GM08714 (cell line): ENCODE measurements around the gene PYCR2.
A peak's percentile ranks its signal among the peaks of the same experiment; 100 is the strongest.
"Not testable (repeated sequence)": the region's sequence is repeated elsewhere in the genome, so short reads cannot be mapped to it uniquely, and the experiment has no call there.

Source experiments
- H3K4me3 ChIP-seq: fragments of 200-500 bp; sonication (Bioruptor generic); 2 replicates; pipeline ENCODE4 v1.5.1; 2014; ENCODE audit warnings: mild to moderate bottlenecking, low read length, inconsistent platforms
- ZNF274 ChIP-seq: IDR thresholded peaks from 2 replicates; pipeline ENCODE4 v1.6.1; 2012; ENCODE audit warnings: mild to moderate bottlenecking, low read depth, low read length

The PYCR2 gene

DNA sequence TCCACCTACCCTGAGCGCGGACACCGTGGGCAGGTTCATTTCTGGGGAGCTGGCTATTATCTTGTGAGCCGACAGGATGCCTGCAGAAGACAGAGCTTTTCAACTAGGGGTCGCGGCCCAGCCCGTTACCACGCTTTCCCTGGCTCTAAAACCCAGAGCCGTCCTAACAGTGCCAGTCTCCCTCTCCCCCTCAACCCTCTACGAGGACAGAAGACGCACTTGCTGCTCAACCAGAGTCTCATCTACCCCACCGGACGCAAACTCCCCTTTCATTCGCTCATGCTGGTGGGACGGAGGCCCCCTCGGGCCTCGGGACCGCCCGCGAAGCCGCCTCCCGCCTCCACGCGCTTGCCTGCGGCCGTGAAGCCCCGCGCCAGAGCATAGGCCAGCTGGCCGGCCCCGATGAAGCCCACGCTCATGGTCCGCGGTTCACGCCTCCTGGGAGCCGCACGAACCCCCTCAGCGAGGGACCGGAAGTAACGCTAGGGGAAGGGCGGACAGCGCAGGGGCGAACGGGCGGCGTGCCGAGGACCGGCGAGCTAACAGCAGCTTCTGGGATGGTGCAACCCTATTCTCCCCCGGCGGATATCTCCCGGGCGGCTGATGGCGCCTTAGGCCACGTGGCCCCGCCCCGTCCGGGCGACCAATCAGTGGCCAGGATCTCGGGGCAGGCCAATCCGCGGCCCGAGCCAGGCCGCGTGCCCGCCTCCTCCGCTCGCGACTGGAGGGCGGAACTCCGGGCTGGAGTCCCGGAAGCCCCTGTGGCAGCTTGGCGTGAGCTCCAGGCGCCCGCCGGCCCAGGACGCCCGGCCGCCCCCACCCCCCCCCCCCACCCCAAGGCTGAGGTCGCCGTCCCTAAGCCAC lies at the start of gene PYCR2:
PYCR2 (minus strand) TSS at position 559 of the 864 bp plus-strand sequence; CDS start at position 419, 140 bp downstream.
- H3K4me3 ChIP-seq, result peak within 1 kb of the TSS; percentile 82
- no peak for TF ChIP-seq ZNF274

DNA sequence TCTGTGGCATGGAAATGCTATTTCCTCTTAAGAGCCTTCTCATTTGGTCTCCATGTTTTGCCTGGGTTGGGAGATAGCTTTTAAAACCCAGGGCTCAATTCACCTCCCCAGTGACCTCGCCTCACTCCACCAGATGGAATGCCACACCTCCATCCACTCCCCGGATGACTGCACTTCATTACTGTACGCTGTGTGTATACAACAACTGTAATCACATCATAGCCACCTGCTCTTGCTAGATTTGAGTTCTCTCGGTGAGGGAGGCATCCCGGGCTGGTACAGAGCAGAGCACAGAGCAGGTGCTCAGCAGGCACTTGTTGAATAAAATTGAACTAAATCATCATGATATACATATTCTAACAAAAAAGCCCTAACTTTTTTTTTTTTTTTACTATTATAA lies 49.1 kb upstream of the PYCR2 start:
- no peak for TF ChIP-seq ZNF274
- no peak overlapping the region for H3K4me3 ChIP-seq

DNA sequence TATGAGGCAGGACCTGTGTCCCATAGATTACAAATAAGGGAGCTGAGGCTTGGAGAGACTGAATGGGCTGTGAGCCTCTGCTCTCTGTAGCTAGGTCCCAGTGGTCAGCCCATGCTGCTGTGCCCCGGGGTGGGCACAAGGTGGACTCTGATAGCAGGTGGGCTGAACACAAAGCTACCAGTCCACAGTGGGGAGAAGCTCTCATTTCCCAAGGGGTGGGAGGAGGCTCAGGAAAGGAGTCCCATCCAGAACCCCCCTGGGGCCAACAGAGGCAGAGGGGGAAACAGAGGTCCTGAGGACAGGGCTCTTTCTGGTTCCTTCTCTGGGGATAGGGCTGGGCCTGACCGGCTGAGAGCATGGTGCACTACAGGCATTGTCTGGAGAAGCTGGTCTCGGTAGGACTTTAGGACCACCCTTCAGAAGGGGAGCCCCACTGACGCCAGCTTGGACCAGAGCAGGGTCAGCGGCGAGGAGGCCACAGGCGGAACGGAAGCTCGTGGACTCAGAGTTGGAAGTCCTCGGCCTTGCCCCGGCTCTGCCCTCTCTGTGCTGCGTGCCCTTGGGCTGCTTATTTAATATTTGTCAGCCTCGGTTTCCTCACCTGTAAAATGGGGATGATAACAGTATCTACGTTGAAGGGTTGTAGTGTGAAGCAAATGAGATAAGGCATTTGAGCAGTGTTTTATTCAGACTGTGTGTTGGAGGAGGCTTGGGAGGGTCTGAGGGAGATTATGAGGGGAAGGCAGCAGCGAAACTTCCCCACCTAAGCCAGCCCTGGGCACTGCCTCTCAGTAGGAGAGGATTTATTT lies 48.5 kb upstream of the PYCR2 start:
- no peak for TF ChIP-seq ZNF274
- H3K4me3 ChIP-seq, result no peak overlapping the region

DNA sequence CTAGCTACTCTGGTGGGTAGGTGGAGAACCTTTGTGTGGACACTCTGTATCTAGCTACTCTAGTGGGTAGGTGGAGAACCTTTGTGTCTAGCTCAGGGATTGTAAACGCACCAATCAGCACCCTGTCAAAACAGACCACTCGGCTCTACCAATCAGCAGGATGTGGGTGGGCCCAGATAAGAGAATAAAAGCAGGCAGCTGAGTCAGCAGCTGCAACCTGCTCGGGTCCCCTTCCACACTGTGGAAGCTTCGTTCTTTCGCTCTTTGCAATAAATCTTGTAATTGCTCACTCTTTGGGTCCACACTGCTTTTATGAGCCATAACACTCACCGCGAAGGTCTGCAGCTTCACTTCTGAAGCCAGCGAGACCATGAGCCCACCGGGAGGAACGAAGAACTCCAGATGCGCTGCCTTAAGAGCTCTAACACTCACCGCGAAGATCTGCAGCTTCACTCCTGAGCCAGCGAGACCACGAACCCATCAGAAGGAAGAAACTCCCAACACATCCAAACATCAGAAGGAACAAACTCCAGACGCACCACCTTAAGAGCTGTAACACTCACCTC lies 46.6 kb upstream of the PYCR2 start:
- H3K4me3 ChIP-seq, result not testable (repeated sequence)

DNA sequence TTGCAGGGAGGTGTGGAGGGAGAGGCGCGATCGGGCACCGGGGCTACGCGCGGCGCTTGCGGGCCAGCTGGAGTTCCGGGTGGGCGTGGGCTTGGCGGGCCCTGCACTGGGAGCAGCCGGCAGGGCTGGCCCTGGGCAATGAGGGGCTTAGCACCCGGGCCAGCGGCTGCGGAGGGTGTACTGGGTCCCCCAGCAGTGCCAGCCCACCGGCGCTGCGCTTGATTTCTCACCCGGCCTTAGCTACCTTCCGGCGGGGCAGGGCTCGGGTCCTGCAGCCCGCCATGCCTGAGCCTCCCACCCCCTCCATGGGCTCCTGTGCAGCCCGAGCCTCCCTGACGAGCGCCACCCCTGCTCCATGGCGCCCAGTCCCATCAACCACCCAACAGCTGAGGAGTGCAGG lies 45.7 kb upstream of the PYCR2 start:
- not testable (repeated sequence) for H3K4me3 ChIP-seq

DNA sequence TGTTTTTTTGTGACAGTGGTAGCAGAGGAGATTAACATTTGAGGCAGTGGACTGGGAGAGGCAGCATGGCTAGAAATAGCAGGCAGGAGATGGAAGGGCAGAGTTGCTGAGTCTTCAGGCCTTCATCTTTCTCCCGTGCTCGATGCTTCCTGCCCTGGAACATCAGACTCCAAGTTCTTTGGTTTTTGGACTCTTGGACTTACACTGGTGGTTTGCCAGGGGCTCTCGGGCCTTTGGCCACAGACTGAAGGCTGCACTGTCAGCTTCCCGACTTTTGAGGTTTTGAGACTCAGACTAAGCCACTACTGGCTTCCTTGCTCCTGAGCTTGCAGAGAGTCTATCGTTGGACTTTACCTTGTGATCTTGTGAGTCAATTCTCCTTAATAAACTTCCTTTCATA lies 41.2 kb upstream of the PYCR2 start:
- no peak for TF ChIP-seq ZNF274

DNA sequence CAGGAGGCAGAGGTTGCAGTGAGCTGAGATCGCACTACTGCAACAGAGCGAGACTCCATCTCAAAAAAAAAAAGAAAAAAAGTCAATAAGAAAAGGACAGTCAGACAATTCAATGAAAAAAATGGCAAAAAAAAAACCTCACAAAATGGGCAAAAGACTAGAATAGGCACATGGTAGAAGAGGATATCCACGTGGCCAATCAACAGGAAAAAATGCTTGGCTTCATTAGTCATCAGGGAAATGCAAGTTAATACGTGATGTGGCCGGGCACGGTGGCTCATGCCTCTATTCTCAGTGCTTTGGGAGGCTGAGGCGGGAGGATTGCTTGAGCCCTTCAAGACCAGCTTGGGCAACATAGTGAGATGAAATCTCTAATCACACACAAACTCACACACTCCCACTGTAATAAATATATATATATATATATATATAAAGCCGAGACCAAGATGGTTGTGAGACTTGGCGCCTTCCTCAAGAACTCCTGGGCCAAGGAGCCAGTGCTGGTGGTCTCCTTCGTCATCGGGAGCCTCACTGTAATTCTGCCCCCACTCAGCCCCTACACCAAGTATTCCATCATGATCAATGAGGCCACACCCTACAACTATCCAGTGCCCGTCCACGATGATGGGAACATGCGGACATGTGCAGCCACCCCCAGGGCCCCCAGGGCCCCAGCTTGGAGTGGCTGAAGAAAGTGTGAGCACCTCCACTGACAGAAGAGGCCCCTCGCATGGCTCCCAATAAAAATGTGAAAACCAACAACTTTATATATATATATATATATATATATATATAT lies 39.9 kb upstream of the PYCR2 start:
- TF ChIP-seq ZNF274, result no peak
- no peak overlapping the region for H3K4me3 ChIP-seq

More for the DNA sequence above, 41.2 kb upstream of the PYCR2 start:
- no peak overlapping the region for H3K4me3 ChIP-seq

DNA sequence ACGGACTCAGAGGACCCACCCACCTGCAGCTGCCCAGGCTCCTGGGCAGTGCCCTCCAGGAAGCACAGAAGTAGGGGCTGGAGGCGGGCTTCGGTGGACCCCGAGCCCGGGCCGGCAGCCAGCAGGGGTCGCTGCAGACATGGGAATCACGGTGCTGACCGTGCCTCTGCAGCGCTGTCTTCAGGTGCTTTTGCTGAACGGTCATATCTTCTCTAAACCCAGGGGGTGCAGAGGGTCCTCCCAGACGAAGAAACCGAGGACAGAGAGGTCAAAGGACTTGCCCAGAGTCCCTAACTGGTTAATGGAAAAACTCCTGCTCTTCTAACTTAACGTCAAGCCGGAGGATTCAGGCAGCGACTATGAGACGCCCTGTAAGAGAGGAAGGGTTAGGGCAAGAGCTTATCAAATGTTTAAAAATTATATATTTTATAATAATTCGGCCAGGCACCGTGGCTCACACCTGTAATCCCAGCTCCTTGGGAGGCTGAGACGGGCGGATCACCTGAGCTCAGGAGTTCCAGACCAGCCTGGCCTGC lies 38.5 kb upstream of the PYCR2 start:
- no peak for TF ChIP-seq ZNF274
- no peak overlapping the region for H3K4me3 ChIP-seq

DNA sequence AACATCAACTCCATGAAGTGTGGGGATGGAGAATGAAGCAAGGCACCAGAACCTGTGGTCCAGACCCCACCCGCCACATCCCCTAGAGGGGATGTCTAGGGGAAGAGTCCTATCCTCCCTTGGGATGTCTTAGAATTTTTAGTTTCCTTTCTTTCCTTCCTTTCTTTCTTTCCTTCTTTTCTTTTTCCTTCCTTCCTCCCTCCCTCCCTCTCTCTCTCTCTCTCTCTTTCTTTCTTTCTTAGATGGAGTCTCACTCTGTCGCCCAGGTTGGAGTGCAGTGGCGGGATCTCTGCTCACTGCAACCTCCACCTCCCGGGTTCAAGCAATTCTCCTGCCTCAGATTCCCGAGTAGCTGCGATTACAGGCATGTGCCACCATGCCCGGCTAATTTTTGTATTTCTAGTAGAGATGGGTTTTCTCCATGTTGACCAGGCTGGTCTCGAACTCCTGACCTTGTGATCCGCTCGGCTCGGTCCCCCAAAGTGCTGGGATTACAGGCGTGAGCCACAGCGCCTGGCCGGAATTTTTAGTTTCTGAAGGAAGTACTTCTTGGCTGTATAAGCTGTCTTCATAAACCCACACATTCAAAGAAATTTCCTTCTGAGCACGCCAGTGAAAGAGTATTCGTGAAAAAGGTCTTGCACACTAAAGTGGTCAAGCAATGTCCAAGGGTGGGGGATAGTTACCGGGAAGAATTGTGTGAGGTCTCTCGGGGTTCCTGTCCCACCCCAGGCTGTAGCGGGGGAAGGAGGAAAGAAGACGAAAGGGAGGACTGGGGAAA lies 37.8 kb upstream of the PYCR2 start:
- TF ChIP-seq ZNF274, result no peak
- no peak overlapping the region for H3K4me3 ChIP-seq

DNA sequence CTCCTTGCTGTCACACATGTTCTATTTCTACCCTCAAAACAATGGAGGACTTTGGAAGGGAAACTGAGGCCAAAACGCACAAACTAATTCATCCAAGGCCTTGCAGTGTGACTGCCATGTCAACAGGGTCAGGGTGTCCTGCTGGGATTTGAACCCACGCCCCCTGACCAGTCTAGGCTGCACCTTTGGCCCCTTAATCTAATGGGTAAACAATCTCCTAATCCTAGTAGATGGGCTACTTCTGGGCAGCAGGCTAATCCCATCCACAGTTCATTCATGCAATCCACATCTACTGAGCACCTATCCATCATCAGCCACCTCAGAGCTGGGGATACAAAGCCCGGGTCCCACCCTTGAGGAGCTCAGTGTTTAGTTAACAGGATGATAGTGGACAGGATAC lies 34.0 kb upstream of the PYCR2 start:
- no peak overlapping the region for H3K4me3 ChIP-seq
- no peak for TF ChIP-seq ZNF274

DNA sequence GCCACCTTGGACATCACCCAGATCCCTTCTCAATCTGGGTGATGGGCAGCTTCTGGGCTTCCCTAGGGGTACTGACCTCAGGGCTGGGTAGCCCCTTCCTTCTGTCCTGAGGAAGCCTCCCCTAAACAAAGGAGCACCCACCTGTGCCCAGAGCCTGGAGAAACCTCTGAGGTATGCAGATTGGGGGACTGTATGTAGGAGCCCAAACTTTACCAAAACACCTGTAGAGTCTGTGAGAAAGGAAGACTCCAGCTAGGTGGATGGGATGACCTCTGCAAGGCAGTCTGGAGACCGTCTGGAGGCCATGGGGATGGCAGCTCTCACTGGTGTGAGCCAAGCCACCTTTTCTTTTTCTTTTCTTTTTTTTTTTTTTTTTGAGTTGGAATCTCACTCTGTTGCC lies 30.7 kb upstream of the PYCR2 start:
- no peak overlapping the region for H3K4me3 ChIP-seq
- no peak for TF ChIP-seq ZNF274

DNA sequence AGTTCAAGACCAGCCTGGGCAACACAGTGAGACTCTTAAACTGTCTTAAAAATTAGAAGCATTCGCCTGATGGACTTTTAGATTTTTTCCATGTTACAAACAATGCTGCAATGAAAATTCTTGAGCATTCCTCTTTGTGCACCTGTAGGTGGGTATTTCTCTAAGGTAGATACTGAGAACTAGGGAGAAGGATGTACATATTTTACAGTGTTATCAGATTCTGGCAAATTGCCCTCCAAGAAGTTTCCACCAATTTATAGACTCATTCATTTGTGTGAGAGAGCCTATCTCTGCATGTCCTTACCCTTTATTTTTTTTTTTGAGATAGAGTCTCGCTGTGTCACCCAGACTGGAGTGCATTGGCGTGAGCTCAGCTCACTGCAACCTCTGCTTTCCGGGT lies 29.3 kb upstream of the PYCR2 start:
- TF ChIP-seq ZNF274, result no peak
- H3K4me3 ChIP-seq, result no peak overlapping the region

DNA sequence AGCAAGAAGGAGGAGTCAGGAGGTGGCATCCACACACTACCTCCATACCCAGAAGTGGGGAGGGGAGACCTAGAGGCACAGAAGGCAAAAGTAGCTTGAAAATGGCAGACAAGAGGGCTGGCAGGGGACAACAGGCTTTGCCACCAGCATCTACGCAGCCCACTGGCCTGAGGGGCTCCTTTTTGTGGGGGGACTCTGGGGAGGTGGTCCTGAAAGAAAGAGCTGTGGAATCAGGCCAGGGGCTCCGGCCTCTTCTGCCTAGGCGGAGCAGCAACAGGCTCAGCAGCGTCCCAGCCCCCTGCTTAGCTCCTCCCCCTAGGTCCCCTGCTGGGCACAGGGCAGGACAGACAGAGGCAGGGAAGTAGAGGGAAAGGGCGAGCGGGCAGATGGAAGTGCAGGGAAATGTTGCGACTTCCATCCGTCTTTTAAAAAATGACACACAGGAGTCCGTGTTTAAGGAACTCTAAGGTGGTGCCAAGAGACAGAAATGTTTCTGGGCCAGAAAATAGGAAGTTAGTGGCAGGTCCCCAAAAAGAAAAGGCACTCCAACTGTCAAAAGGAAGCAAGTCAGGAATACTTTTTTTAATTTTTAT lies 27.0 kb upstream of the PYCR2 start:
- H3K4me3 ChIP-seq, result no peak overlapping the region
- no peak for TF ChIP-seq ZNF274
